HUES6 (cell line): ENCODE results near the gene MXI1.

Experiments
- H3K27ac ChIP-seq: 2 replicates; pipeline ENCODE4 v1.7.0; 2013; ENCODE audit warnings: low read depth, mild to moderate bottlenecking, low read length, inconsistent platforms
- H3K27me3 ChIP-seq: 2 replicates; pipeline ENCODE4 v1.6.1; 2013; ENCODE audit warnings: low read length; ENCODE audit not compliant: control insufficient read depth, insufficient read depth
- H3K36me3 ChIP-seq: 2 replicates; pipeline ENCODE4 v1.6.1; 2013; ENCODE audit warnings: low read length; ENCODE audit not compliant: control insufficient read depth, insufficient read depth
- H3K4me1 ChIP-seq: 2 replicates; pipeline ENCODE4 v1.6.1; 2013; ENCODE audit warnings: low read length; ENCODE audit not compliant: control insufficient read depth, insufficient read depth
- H3K4me3 ChIP-seq: 2 replicates; pipeline ENCODE4 v1.5.1; 2013; ENCODE audit warnings: low read depth, low read length
- H3K9ac ChIP-seq: one replicate; pipeline ENCODE4 v1.6.1; 2013; ENCODE audit warnings: mild to moderate bottlenecking, low read length
- H3K9me3 ChIP-seq: 2 replicates; pipeline ENCODE4 v1.6.1; 2013; ENCODE audit warnings: low read depth, low read length; ENCODE audit not compliant: control insufficient read depth, insufficient read depth

MXI1 gene

DNA sequence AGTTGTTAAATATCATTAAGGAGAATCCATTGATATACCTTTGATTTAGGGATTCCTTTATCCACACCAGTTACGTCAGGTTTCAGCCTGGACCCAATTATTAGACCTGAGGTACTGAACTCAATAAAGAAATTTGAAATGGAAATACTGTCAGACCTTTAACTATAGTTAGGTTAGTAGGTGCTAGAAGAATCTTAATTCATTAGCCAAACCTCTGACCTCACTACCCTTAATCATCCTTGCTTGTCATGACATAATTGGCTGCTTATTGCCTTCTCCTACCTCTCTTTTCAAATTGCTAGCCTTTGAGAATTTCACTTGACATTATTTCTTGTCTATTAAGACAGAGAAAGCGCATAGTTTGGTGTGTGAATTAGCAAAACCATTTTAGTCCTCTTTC, 70.2 kb downstream of the MXI1 start:
- no peaks in the 10 kb centered on the region for H3K9me3 ChIP-seq
- H3K9ac ChIP-seq = no peak overlapping the region
- peaks cover 3% of the 10 kb centered on the region for H3K36me3 ChIP-seq
- H3K27ac ChIP-seq = no peak overlapping the region
- no peaks in the 10 kb centered on the region for H3K27me3 ChIP-seq
- H3K4me3 ChIP-seq = no peak overlapping the region
- peaks cover 5% of the 10 kb centered on the region; the same call in 1 of the 2 replicates for H3K4me1 ChIP-seq

- H3K4me1 ChIP-seq = peaks cover 5% of the 10 kb centered on the region; the same call in 1 of the 2 replicates
- peaks cover 3% of the 10 kb centered on the region for H3K36me3 ChIP-seq
- no peaks in the 10 kb centered on the region for H3K9me3 ChIP-seq
- H3K27me3 ChIP-seq = no peaks in the 10 kb centered on the region
- H3K9ac ChIP-seq = no peak overlapping the region
- H3K27ac ChIP-seq = no peak overlapping the region
- no peak overlapping the region for H3K4me3 ChIP-seq
These were observed 71.4 kb downstream of the MXI1 start for GRCh38 chr10:110278562-110279406.

DNA sequence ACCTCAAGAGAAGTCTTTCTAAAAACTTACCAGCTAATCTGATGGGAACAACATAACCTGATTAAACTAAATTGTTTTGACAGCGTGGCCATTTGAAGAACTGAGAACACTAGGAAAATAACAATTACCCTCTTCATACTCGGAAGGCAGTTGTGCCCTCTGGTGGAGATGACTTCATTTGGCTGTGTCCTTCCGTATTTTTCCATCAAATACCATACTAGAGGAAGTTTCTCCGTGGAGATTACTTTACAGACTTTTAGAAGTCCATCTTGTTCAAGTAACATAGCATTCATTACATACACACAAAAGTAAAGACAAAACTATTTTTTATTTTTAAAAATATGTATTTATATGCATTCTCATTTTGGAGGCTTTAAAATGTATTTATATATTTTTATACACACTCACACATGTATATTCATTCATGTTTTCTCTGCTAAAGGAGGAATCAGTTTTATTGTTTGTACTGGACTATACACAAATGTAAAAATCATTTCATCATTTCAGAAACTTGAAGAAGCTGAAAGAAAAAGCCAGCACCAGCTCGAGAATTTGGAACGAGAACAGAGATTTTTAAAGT, 72.1 kb downstream of the MXI1 start:
- Histone ChIP-seq H3K9me3 (no peaks in the 10 kb centered on the region), H3K4me1 (no peaks in the 10 kb centered on the region), H3K27ac (no peak overlapping the region), H3K27me3 (no peaks in the 10 kb centered on the region), H3K4me3 (no peak overlapping the region), H3K9ac (no peak overlapping the region), H3K36me3 (peaks cover 3% of the 10 kb centered on the region)

DNA sequence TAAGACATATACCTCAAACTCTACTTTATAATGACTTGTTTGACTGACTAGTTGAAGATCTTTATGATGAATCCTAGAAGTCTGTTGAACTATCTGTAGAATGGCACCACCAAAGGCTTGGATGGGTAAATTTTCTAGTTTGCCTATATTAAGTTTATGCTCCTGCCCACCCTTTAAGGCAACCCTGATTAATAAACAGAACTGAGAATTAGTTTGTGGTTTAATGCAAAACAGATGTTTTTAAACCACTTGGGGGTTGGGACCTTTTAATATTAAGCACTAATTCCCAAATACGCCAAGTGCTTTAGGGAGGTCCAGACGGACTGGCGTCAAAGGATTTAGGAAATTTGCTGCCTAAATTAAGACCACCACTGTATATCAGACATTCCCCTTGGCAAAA, 76.9 kb downstream of the MXI1 start:
- Histone ChIP-seq H3K27ac (no peak overlapping the region), H3K27me3 (no peaks in the 10 kb centered on the region), H3K9me3 (no peaks in the 10 kb centered on the region), H3K4me1 (peaks cover 17% of the 10 kb centered on the region), H3K36me3 (peaks cover 23% of the 10 kb centered on the region), H3K4me3 (no peak overlapping the region), H3K9ac (no peak overlapping the region)

DNA sequence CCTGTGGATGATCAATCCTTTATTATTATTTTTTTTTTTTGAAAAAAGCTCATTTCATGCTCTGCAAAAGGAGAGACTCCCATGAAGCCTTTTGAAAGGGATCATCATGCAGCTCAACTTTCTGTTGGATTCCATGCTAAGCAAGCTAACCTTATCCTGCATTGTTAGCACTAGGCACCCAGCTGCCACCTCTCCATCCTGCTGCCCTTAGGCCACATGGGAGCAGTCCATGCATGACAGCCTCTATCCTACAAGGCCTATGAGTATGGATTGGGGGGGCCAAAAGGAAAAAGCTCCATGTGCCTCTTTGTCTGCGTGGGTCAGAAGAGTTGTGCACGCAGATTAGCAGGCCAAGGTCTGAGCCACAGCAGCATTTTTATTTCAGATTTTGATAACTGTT, 78.1 kb downstream of the MXI1 start:
- Histone ChIP-seq H3K4me3 (no peak overlapping the region), H3K9ac (no peak overlapping the region), H3K4me1 (peaks cover 17% of the 10 kb centered on the region), H3K27me3 (no peaks in the 10 kb centered on the region), H3K9me3 (no peaks in the 10 kb centered on the region), H3K36me3 (peaks cover 32% of the 10 kb centered on the region), H3K27ac (no peak overlapping the region)

DNA sequence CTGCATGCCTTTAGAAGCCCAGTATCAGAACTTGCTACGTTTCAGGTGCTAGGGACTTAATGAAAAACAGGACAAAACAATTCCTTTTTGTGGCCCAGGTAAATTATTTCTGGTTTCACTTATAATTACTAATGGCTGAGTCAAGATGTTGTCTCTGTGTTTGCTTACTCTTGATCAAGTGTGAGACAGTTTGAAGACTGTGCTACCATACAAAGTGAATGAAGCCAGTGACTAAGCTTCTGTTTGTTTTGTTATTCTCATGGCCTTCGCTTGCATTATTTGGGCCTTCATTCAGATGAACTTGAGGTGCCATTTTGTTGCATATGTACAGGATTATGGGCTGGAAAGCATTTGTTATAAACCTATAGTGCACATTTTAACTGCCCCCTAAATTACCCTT, 79.4 kb downstream of the MXI1 start:
- Histone ChIP-seq H3K9ac (no peak overlapping the region), H3K4me3 (no peak overlapping the region), H3K27me3 (no peaks in the 10 kb centered on the region), H3K36me3 (peaks cover 45% of the 10 kb centered on the region), H3K9me3 (no peaks in the 10 kb centered on the region), H3K27ac (no peak overlapping the region; the same call in 1 of the 2 replicates), H3K4me1 (peaks cover 17% of the 10 kb centered on the region)

DNA sequence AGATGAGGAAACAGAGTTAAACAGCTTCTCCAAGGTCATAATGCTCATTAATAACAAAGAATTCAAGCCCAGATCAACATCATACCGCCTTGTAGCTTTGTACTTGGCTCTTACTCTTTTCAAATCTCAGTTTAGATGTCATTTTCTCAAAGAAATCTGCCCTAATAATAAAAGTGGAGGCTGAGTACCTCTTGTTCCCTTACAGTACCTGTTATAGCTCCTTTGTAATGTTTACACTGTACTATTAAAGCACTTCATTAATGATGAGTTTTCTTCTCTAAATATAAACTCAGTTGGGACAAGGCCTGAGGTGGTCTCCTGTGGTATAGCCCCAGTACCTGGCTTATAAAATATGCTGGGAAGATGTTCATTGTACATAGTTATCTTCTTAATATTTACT, 89.6 kb downstream of the MXI1 start:
- Histone ChIP-seq H3K9me3 (no peaks in the 10 kb centered on the region), H3K4me1 (no peaks in the 10 kb centered on the region), H3K36me3 (peaks cover 99% of the 10 kb centered on the region), H3K4me3 (no peak overlapping the region), H3K9ac (no peak overlapping the region), H3K27me3 (no peaks in the 10 kb centered on the region), H3K27ac (0 out of 2 replicates have a peak overlapping the region, but pooled peaks have one; percentile 24)

DNA sequence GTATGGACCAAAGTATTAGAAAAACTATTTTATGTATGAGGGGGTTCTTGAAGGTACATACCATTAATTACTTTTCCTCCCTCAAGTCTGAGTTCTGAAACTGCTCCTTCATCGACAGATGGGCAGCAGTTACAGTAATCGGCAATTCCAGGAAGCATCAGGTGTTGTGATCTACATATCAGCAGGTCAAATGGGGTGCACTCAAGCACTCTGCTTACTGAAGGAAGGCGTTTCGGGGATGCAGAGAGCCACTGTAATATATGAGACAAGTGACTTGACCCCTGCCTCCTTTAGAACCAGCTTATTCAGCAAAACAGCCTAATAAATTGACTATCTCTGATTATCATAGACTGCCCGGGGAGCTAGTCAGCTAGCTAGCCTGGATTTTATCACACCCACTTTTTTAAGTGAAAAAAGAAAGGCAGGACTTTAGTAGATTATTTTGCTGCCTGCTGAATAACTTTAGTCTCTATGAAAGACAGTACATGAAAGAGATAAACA, 93.1 kb downstream of the MXI1 start:
- Histone ChIP-seq H3K27me3 (no peaks in the 10 kb centered on the region), H3K27ac (no peak overlapping the region), H3K36me3 (peaks cover 84% of the 10 kb centered on the region), H3K9me3 (no peaks in the 10 kb centered on the region), H3K4me1 (peaks cover 11% of the 10 kb centered on the region), H3K9ac (no peak overlapping the region), H3K4me3 (no peak overlapping the region)

GRCh38 chr10:110303681-110304080, 96.3 kb downstream of the MXI1 start:
- Histone ChIP-seq H3K36me3 (peaks cover 52% of the 10 kb centered on the region), H3K4me3 (peak overlapping the region; percentile 87), H3K9ac (peak overlapping the region; percentile 87), H3K9me3 (no peaks in the 10 kb centered on the region), H3K27me3 (no peaks in the 10 kb centered on the region), H3K27ac (peak overlapping the region; percentile 96), H3K4me1 (peaks cover 12% of the 10 kb centered on the region)

- H3K9me3 ChIP-seq = no peaks in the 10 kb centered on the region
- H3K9ac ChIP-seq = peak overlapping the region; percentile 87
- H3K36me3 ChIP-seq = peaks cover 45% of the 10 kb centered on the region
- no peaks in the 10 kb centered on the region for H3K27me3 ChIP-seq
- H3K4me3 ChIP-seq = peak overlapping the region; percentile 87
- H3K4me1 ChIP-seq = peaks cover 12% of the 10 kb centered on the region
- H3K27ac ChIP-seq = peak overlapping the region; percentile 96
These were observed 97.0 kb downstream of the MXI1 start for GRCh38 chr10:110304394-110304779.

- Histone ChIP-seq H3K27ac (peak within 1 kb of the TSS; percentile 96), H3K4me3 (peak within 1 kb of the TSS; percentile 87), H3K9me3 (no peaks in the 10 kb centered on the region), H3K27me3 (no peaks in the 10 kb centered on the region), H3K9ac (peak within 1 kb of the TSS; percentile 87), H3K36me3 (peaks cover 41% of the 10 kb centered on the region), H3K4me1 (peaks cover 12% of the 10 kb centered on the region)
These were observed 97.5 kb downstream of the MXI1 start, which contains the start of gene SMNDC1 for GRCh38 chr10:110304780-110305421. TSS of gene SMNDC1 (minus strand) at chr10:110304920. CDS start at chr10:110303587, 1,333 bp downstream.
